HUDEP-2 (cell line): ENCODE data around the gene SNRPA.
"Not testable (repeated sequence)": the region's sequence is repeated elsewhere in the genome, so short reads cannot be mapped to it uniquely, and the experiment has no call there.

Source experiments
- DNase-seq, 76 experiments: peaks; one replicate each; lab custom pipeline; 2025; ENCODE audit not compliant: unreplicated experiment in 76 of 76; lab: John Stamatoyannopoulos, UW

Gene SNRPA

DNA sequence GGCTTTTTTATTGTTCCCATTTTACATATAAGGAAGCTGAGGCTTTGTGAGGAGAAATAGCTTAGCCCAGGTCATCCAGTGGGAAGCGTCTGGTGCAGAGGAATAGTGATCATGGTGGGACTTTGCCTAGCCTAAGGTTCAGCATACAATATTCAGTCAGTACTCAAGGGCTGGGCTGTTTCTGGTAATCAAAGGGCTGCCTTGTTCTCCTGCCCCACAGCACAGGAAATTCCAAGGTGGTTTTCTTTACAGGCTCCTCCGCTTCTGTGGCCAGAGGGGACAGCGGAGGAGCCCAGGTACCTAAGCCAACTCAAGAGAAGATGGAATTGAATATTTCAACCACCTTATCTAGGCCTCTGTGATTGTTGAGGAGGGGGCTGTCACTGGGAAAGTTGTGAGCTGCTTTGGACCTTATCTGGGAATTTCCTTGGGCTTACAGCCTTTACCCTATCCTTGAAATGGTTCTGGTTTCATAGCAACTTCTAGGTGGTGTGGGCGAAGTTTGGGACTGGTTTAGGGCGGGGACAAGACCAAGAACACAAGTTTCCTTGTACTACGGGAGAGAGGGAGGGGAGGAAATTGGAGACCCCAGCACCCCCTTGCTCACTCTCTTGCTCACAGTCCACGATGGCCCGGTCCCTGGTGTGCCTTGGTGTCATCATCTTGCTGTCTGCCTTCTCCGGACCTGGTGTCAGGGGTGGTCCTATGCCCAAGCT is 24.1 kb downstream of the SNRPA start, which contains the start of gene MIA:
Gene MIA (plus strand): TSS at position 606 of the 716 bp plus-strand sequence. CDS start 22 bp downstream, at position 628.
- no peak for DNase-seq

DNA sequence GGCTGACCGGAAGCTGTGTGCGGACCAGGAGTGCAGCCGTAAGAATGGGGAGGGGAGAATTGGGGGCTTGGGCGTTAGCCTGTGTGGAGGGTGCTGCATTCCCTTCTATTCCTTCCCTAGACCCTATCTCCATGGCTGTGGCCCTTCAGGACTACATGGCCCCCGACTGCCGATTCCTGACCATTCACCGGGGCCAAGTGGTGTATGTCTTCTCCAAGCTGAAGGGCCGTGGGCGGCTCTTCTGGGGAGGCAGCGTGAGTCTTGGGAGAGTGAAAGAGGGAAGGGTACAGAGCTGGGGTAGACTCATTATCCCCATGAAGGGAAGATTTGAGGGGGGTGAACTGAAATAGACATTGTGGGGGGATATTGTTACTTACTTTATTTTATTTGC is 24.6 kb downstream of the SNRPA start:
- no peak for DNase-seq

DNA sequence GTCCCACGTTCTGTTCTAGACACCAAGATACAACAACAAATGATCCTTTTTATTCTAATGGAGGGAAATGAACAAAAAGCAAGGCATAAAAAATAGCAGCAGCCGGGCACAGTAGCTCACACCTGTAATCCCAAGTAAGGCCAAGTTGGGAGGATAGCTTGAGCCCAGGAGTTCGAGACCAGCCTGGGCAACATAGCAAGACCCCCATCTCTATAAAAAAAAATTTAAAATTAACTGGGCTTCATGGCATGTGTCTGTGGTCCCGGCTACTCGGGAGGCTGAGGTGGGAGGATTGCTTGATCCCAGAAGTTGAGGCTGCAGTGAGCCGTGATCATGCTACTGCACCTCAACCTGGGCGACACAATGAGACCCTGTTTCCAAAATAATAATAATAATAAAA is 25.4 kb downstream of the SNRPA start:
- DNase-seq = no peak

DNA sequence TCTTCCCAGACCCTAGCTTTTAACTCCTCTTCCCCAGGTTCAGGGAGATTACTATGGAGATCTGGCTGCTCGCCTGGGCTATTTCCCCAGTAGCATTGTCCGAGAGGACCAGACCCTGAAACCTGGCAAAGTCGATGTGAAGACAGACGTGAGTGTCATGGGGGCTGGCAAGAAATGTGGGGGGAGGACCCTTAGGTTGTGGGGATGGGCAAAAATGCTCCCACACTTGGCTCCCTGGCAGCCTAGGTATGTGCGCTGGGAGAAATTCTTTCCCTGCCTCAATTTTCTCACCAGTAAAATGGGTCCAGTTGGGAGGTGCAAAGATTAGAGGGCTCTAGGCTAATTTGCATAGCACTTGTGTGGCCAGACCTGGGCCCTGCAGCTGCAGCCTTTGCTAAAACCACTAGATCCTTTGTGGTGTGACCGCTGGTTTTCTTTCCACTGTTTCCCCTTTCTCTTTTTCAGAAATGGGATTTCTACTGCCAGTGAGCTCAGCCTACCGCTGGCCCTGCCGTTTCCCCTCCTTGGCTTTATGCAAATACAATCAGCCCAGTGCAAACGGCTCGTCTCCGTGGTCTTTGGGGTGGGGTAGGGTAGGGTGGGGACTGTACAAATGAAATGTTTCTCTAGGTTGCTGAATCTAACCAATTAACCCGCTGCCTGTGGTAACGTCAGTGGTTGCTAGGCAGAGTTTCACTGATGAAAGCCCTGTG is 26.1 kb downstream of the SNRPA start:
- peak in 72 of 76 experiments; percentile 40 to 96 (median 87) for DNase-seq

DNA sequence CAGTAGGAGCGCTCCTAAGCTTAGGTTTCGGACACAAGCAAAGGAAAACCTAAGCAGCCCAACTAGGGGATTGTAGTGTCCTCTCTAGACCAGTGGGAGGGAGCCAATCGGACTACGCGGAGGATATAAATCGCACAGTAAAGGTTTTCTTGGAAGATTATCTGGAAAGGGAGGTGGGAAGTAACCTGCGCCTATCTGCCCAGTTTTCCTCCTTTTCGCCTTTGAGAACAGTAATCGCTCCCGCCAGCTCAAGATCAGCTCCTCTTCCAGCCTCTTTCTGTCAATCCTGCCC is 26.6 kb downstream of the SNRPA start:
- DNase-seq = peak in 2 of 76 experiments; percentile 92 to 97

DNA sequence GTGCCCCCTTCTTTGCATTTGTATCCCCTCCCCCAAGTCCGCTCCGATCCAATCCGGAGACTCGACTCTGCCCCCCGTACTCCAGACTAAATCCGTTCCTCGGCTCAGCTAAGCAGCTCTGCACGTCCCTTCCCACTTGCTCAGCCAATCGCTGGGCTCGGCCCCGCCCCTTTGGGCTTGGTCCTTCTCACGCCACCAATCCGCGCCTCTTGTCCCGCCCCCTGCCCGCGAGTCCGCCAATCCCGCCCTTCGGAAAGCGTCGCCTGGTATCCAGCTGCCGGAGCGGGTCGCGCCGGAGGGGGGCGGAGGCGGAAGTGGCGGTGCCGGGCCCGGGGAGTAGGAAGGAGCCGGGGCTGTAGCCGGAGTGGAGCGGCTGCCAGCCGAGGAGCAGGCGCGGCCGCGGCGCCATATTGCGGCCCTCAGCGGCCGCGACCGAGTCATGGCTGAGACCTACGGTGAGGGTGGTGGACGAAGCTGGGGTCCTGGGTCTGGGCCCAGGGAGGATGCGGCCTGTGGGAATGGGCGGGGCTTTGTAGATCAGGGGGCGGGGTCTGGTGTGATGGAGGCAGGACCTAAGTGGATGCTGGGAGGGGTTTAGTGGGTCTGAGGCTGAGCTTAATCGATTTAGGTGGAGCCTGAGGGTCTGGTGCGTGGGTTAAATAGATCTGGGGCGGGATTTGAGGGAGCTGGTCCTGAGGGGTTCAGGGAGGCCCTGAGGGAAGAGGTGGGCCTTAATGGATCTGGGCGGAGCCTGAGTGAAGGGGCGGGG is 27.1 kb downstream of the SNRPA start, which contains the start of gene RAB4B:
Gene RAB4B (plus strand): TSS at position 311 of the 769 bp plus-strand sequence. CDS start 129 bp downstream, at position 440.
- DNase-seq = peak; percentile 94 to 100 (median 100)

DNA sequence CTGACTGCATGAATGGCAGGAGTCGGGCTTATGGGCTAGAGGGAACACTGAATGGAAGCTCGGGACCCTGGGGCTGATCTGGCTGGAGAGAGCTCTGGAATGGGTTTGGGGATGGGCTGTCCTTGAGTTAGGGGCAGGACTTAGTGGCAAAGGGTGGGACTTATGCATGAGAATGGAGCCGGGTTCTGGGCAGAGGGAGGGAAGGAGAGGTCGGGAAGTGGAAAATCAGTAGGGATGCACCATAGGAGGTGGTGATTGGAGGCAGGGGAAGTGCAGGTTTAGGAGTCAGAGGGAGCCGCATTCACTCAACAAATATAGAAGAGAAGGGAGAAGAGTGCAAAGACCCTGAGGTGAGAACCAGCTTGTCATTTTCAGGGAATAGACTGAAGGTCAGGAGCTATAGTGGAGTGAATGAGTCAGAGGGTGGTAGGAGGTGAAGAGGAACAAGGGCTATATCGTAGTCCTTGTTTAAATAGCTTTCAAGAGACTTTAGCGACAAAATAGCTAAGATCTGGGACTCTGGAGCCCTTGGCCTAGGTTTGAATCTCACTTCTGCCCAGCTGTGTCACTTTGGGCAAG is 27.8 kb downstream of the SNRPA start:
- peak in 7 of 76 experiments; percentile 16 to 50 (median 26) for DNase-seq

DNA sequence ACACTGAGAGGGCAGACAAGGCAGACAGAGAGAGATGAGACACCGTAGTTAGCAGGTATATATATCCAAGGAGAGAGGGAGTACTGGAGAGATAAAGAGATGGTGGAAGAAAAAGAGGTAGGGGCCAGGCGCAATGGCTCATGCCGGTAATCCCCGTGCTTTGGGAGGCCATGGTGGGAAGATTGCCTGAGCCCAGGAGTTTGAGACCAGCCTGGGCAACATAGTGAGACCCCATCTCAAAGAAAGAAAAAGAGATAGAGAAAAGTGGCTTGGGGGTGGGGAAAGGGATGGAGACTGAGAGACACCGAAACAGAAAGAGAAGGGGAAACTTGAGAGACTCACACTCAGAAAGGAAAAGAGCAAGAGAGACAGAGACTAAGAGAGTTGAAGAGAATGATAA is 29.6 kb downstream of the SNRPA start:
- no peak for DNase-seq

DNA sequence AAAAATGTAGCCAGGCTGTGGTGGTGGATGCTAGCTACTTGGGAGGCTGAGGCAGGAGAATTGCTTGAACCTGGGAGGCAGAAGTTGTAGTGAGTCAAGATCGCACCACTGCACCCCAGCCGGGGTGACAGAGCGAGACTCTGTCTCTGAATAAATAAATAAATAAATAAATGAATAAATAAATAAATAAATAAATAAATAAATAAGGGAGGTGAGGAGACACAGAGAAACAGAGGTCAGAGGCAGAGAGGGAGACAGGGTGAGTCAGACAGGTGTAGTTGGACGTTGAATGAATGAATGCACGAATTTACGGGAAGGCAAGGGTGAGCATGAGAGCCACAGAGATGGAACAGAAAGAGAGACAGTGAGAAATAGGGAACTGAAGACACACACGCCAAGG is 30.1 kb downstream of the SNRPA start:
- DNase-seq = no peak

DNA sequence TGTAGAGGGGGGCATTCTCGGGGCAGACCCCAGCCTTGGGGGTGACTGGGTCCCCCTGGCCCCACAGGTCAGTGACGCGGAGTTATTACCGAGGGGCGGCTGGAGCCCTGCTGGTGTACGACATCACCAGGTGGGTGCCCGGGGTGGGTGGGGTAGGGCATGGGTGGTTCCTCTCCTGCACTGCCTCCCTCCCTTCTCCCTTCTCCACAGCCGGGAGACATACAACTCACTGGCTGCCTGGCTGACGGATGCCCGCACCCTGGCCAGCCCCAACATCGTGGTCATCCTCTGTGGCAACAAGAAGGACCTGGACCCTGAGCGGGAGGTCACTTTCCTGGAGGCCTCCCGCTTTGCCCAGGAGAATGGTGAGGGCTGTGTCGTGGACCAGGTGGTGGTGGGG is 32.7 kb downstream of the SNRPA start:
- DNase-seq = no peak

DNA sequence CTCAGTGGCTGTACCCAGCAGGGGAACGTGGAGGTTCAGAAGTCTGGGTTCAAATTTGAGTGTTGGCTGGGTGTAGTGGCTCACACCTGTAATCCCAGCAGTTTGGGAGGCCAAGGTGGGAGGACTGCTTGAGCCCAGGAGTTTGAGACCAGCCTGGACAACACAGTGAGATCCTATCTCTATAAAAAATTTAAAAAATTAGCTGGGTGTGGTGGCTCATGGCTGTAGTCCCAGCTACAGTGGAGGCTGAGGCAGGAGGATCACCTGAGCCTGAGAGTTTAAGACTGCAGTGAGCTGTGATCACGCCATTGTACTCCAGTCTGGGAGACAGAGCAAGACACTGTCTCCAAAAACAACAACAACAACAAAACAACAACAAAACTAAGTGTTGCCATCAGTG is 33.1 kb downstream of the SNRPA start:
- not testable (repeated sequence) for DNase-seq

DNA sequence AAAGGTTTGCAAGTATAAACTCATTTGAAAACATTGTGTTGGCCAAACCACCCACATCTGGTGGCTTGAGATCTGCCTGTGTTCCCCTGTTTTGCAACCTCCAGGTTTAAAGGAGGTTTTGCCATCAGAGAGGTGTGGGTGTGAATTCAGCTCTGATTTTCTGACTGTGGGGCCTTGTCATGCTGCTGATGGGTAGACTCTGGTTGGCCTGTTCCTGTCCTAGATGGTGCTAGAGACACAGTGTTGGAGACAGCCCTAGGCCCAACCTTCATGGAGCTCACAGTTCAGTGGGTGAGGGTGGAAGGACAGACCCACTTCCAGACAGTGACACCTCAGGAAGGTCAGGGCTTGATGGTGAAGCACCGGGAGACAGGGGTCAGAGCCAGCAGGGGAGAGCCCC is 34.5 kb downstream of the SNRPA start:
- no peak for DNase-seq

DNA sequence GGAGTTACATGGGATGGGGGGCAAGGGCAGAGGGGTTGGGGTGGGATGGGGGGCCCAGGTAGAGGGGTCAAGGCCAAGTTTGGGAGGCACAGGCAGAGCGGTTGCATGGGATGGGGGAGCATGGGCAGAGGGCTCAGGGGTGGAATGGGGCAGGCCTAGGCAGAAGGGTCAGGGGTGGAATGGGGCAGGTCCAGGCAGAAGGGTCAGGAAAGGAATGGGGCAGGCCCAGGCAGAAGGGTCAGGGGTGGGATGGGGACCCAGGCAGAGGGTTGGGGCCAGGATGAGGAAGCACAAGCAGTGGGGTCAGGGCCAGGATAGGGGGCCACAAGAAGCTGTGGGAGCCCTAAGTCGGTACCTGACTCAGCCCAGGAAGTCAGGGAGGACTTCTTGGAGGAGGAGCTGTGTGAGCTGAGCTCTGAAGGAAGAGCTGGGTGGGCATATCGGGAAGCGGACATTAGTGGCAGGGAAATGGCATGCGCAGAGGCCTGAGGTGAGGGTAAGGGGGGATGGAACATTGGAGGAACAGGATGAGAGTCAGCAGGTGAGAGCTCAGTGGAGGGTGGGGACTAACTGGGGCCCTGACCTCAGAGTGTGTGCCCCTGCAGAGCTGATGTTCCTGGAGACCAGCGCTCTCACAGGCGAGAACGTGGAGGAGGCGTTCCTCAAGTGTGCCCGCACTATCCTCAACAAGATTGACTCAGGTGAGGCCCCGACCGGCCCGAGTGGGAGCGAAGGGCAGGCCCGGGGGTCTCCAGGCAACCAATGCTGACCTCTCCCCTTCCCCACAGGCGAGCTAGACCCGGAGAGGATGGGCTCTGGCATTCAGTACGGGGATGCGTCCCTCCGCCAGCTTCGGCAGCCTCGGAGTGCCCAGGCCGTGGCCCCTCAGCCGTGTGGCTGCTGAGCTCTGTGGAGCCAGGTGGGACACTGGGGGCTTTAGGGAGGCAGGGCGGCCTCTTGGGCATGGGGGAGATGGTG is 35.3 kb downstream of the SNRPA start:
- no peak for DNase-seq

DNA sequence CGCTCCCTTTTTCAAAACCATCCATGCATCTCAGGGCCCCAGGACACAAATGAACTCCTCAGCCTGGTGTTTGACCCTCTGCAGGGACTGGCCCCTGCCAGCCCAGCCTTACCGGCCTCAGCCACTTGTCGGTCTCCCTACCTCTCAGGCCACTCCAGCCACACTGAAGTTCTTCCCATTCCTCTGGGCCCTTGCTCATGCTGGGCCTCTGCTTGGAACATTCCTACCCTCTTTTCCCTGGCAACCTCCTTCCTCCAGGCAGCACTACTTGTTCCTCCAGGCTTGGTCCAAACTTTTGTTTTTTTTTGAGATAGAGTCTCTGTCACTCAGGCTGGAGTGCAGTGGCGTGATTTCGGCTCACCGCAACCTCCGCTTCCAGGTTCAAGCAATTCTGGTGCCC is 40.3 kb downstream of the SNRPA start:
- DNase-seq = no peak

DNA sequence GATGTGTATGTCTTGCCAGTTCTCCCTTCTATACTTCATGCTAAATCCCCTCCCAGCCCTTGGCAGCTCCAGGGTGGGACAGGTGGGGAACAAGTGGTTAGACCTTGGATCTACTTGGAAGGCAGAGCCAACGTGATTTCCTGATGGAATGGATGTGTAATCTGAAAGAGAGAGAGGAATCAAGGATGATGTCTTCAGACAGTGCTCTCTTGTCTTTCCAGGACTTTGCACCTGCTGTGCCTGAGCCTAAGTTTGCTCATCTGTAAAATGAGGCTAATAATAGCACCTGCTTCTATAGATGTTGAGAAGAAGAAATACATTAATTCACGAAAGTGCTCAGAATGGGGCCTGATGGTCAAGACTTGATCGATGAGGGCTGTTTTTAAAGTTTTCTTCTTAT is 41.0 kb downstream of the SNRPA start:
- DNase-seq = no peak

DNA sequence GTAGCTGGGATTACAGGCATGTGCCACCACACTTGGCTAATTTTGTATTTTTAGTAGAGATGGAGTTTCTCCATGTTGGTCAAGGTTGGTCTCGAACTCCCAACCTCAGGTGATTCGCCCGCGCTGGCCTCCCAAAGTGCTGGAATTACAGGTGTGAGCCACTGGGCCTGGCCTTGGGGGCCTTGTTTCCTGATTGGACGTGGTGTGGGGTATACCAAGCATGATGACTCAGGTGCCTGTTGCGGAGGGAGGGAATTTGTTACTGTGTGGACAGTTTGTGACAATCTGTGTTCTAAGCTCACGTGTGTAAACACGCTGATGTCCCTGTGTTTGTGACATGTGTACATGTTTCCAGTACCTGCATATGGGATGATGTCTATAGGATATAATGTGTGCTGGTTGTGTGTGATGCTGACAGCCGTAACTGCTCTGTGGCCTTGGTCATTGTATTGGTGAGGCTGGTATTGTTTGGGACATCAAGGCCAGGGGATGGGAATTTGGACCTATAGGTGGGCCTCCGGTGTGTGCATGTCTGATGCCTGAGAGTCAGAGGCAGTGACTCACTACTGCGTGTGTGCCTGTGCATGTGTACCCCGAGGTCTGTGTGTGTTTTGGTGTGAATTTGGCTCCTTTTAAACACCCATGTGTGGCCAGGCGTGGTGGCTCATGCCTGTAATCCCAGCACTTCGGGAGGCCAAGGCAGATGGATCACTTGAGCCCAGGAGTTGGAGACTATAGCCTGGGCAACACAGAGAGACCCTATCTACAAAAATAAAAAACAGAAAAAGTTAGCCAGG is 46.4 kb downstream of the SNRPA start:
- DNase-seq = no peak

DNA sequence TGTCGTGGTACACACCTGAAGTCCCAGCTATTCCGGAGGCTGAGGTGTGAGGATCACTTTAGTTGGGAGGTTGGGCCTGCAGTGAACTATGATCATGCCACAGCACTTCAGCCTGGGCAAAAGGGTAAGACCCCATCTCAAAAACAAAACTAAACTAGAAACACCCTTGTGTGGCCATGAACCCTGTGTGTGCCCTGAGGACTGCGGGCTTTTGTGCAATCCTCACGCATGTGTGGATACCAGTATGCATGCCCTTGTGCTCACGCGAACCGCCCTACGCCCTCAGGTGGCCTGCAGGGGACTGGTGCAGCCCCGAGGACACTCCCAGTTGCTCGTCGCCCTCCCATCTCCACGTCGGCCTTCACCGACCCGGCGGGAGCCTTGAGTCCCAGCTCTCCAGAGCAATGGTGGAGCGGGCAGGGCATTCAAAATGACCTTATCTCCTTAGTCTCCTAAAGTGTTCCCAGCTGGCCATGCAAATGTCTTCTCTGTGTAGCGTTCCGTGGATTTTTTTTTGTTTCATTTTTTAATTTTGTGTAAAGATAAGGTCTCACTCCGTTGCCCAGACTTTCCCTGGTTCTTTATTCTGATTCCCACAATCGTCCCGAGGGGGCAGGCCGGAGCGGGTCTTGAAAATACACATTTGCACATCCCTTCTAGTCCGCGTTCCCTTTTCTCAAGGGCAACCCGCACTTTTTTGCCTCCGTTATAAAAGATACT is 47.1 kb downstream of the SNRPA start:
- peak in 75 of 76 experiments; percentile 31 to 96 (median 80) for DNase-seq
